COLO829 (cell line): ENCODE results near the gene PNMA8C.
"Not testable (repeated sequence)": the region's sequence is repeated elsewhere in the genome, so short reads cannot be mapped to it uniquely, and the experiment has no call there.

Source experiments
- DNase-seq: peaks from one replicate; pipeline ENCODE4 v3.0.0; 2012; ENCODE audit warnings: low spot score

The PNMA8C gene

DNA sequence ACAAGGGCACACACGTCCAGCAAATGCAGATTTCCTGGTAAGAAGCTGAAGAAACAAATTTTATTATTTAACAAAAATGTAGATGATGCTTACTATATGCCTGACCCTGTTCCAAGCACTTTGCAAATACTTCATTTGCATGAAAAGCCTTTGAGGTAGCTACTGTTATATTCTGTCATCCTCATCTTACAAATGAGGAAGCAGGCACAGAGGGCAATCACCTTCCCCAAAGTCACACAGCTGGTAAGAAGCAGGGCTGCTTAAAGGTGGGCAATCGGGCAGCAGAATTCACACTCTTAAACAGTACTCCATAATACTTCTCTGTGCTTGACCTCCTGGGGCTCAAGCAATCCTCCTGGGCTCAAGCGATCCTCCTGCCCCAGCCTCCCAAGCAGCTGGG lies 18.3 kb upstream of the PNMA8C start:
- no peak for DNase-seq

DNA sequence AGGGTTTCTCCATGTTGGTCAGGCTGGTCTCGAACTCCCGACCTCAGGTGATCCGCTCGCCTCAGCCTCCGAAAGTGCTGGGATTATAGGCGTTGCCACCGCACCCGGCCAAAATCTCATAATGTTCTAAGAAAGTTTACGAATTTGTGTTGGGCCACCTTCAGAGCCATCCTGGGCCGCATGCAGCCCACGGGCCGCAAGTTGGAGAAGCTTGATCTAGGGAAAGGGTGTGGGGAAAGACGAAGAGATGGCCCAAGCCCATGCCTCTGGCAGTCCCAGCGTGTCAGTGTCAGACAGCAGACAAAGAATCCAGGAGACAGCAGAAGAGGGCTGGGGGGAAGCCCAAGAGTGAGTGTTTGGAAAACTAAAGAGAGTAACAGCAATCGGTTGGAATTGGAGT lies 17.3 kb upstream of the PNMA8C start:
- DNase-seq = no peak

DNA sequence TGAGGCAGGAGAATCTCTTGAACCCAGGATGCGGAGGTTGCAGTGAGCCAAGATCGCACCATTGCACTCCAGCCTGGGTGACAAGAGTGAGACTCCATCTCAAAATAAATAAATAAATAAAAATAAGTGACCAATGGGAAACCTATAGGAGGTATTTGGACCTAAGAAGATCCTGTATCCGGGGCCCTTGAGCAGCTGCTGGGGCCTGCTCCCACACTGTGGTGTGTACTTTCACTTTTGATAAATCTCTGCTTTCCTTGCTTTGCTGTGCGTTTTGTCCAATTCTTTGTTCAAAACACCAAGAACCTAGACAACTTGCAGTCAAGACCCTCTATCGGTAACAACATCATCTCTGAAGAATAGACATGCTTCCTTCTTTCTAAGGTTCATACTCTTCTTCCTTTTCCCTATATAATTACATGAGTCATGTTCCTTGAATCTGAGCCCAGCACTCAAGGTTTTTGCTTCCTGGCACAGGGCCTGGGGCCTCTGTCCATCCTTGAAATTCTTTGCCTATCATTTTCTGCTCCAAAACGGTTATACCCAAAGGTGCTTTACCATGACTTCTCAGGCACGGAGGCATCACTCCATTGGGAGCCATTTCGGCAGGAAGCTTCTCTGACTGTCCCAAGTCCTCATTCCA lies 14.2 kb upstream of the PNMA8C start:
- peak; percentile 39 for DNase-seq

DNA sequence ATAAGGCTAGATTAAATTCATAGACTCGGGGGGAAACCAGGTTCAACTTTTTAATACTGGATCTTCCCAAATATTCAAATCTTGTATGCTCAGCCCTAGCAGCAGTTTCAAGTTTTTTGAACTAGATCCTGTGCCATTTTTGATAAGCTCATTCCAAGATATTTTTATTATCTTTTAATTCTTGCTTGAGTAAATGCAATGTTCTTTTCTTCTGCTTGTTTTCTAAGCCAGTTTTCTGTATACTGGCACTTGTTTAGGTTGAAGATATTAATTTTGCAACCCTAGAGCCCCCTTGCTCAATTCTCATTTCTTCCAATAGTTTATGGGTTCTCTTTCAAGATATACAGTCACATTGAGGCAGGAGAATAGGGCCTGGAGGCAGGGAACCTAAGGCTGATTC lies 13.1 kb upstream of the PNMA8C start:
- DNase-seq = no peak

DNA sequence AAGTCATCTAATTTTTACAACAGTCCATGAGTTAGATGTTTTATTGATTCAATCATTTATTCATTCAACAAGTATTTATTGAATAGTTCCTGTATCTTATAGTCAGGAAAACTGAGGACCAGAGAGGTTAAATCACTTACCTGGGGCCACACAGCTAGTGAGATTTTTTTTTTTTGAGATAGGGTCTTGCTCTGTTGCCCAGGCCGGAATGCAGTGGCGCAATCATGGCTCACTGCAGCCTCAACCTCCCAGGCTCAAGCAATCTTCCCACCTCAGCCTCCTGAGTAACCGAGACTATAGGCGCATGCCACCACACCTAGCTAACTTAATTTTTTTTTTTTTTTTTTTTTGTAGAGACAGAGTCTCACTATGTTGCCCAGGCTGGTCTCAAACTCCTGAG lies 7.0 kb upstream of the PNMA8C start:
- DNase-seq = not testable (repeated sequence)

DNA sequence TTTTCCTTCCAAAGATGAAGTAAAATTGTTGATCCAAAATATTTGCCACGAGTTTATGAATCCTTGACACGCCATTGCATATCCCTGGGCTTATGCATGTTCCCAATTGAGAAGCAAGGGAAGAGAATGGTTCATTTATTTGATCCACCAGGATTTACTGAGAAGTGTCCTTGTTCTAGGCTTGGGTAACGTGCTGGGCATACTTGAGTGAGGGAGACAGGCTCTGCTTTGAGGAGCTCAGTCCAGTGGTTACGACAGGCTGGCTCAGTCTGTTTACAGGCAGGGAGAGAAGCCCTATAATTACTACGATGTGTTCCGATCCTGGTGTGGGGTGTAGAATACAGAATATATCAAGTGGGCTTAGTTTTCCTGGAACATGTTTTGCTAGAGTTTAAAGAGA lies 6.3 kb upstream of the PNMA8C start:
- peak; percentile 35 for DNase-seq

DNA sequence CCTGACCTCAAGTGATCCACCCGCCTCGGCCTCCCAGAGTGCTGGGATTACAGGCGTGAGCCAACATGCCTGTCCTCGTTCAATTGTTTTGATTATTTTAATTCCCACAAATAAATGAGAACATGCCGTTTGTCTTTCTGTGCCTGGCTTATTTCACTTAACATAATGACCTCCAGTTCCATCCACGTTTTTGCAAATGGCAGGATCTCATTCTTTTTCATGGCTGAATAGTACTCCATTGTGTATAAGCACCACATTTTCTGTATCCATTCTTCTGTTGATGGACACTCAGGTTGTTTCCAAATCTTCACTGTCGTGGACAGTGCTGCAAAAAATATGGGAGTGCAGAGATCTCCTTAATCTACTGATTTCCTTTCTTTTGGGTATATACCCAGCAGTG lies 4.7 kb upstream of the PNMA8C start:
- not testable (repeated sequence) for DNase-seq

DNA sequence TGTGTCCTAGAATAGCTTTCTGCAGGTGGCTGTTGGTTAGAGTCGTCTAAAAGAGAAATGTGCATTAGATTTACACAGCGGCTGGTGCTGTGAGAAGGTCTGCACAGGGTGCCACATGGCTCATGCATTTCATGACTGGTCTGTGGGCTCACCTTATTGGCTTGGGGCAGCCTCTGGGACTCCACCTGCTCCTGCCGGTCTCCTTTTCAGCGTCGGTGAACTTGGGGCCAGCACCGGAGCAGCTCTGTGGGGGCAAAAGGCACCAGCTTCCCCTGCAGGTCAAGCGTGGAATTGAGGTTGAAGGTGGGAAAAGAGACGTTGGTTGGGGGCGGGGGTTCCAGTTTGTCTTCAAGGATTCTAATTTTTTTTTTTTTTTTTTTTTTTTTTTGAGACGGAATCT lies 3.1 kb upstream of the PNMA8C start:
- no peak for DNase-seq

DNA sequence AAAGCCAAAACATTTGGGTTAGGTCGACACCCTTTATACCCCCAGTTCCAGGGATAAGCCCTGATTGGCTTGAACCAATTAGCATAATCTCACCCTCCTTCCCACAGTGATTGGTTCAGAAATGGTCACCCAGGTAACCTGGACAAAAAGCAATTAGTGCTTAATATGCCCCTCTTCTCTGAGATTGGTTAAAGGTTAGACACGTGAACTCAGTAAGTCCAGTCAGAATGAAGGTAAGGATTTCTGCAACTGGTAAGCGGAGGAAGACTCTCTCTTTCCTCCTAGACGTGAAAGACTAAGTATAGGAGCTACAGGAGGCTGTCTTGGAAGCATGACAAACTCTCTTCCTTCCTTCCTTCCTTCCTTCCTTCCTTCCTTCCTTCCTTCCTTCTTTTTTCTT lies 1.3 kb upstream of the PNMA8C start:
- DNase-seq = no peak

DNA sequence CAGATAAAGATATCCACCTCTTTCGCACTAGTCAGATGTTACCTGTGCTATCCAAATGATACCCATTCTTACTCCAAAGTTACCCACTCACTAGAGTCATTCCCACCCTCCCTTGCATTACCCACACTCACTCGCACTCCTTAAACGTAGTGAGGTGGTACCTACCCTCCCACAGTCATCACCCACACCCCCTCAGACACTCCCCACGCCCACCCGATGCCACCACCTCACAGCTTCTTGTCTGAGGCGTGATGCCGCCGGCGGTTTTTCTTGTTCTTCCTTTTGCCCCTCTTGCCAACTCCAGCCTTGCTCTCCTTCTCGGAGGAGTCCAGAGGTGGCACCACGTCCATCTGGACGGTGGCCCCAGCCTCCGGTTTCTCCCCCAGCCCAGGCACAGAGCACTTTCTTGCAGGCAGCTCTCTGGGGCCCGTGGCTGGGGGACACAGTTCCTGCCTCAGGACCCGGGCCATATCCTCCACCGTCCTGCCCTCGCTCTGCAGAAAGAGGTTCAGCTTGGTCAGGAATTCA lies 1.2 kb downstream of the PNMA8C start:
- no peak for DNase-seq

DNA sequence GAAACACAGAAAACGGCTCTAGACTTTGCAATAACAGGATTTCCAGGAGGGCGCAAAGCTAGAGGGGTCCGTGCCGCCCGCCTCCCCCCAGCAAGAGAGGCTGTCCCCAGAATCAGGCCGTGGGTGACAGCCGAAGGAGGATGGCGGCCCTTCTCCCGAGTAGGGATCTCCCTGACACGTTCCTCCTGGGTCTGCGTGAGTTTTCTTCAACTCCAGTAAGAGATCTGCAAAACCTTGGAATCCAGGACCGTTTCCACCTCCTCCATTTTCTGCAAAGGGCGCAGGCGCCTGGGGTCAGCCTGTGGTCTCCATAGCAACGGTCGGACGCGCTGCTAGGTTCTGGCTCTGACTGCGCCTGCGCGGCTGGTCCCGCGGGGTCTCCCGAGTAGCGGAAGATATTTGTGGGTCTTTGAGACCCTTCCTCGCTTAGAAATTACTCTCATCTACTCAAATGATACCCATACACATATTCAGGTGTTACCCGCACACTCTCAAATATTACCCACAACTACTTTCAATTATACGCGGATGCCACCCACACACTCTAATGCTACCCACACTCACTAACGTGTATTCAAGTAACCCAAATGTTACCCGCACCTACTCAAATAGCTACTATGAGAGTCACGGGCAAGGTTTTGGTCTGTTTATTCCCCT lies 2.1 kb downstream of the PNMA8C start:
- peak; percentile 80 for DNase-seq

DNA sequence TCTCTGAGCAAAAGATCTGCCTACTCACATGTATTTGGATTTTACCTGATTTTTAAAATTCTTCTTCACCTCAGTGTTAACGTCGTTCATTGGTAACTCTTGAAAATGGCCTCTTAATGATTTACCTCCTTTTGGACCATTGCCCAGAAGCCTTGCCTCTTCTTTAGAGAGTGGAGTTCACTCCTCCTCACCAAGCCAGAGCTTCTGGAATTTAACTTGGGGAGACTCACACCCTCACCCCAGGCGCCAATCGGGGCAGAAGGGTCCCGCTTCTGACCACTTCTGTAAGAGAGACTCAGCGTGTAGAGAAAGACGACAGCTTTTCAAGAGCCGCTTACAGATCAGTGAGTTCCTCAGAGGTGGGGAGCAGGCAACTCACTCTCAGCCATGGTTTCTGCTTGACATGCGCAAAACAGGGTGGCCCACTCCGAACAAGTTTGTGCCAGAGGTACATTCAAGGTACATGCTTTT lies 2.7 kb downstream of the PNMA8C start:
- DNase-seq = no peak

DNA sequence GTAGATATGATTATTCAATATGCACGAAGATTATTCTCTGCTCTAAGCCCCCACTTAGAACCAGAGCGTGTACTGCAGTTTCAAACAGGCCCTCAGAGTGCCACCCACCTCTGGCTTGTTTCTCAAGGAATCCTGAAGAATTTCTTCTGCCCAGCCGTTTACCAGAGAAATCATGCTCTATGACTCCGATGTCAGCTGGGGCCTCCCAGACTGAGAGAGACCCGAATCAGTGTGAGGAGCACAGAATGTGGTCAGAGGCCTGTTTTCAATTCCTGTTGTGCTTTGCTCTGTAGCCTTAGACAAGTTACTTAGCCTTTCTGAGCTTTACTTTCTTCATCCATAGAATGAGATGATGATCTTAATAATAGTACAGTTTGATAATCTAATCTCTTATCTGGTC lies 5.5 kb downstream of the PNMA8C start:
- no peak for DNase-seq

DNA sequence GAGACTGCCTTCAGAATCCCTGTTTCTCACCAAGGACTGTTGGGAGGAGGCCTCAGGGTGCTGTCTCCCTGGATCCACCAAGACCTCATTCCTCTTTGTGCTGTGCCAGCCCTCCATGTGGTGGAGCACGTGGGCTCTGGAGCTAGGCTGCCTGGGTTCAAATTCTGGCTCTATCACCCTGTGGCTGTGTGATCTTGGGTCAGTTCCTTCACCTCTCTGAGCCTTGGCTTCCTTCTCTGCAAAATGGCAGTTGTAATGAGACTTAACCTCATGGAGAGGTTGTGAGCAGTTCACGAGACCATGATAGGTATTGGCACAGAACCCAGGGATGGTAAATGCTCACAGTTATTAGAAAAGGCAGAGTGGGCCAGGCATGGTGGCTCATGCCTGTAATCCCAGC lies 6.4 kb downstream of the PNMA8C start:
- no peak for DNase-seq

DNA sequence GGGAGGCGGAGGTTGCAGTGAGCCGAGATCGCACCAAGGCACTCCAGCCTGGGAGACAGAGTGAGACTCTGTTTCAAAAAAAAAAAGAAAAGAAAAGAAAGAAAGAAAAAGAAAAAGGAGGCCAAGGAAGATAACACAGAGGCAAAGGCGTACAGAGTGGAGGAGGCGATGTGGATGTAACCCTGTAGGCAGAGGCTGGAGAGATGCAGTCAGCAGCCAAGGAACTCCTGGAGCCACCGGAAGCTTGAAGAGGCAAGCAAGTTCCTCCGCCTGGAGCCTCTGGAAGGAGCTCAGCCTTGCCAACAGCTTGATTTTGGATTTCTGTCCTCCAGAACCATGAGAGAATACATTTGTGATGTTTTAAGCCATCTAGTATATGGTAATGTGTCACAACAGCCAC lies 8.7 kb downstream of the PNMA8C start:
- DNase-seq = no peak

DNA sequence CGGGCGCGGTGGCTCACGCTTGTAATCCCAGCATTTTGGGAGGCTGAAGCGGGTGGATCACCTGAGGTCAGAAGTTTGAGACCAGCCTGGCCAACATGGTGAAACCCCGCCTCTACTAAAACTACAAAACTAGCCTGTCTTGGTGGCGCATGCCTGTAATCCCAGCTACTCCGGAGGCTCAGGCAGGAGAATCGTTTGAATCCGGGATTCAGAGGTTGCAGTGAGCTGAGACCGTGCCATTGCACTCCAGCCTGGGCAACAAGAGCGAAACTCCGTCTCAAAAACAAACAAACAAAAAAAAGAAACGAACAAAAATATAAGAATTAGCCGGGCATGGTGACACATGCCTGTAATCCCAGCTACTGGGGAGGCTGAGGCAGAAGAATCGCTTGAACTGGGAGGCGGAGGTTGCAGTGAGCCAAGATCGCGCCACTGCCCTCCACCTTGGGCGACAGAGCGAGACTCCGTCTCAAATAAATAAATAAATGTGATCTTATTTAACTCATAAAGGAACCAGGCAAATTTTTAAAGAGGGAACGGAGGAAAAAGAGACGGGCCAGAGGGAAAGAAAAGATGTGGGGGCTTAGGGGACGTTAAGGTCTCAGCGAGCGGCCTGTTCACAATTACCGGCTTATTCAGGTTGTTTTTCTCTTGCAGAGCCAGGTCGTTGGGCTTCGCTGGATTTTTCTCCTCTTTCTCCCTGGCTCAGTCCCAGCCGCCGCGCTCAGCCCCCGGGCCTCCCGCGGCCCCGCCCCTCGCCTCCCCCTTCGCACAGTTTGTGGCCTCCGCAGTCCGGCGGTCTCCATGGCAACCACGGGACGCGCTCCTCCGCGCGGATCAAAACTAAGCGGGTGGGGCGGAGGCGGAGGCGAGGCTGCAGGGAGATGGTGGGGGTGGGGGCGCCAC lies 12.7 kb downstream of the PNMA8C start:
- DNase-seq = peak; percentile 76

DNA sequence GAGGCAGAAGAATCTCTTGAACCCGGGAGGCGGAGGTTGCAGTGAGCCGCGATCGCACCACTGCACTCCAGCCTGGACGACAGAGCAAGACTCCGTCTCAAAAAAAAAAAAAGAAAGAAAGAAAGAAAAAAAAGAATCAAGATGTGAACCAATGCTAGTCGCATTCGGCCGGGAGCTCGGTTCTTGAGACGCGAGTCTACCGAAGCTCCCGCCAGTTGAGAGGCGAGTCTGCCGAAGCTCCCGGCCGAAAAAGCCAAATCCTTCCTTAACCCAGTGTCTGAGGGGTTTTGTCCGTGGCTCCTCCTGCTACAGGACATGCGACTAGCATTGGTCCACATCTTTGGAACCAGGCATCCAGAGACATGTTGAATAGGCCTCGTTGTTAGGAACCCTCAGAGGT lies 13.8 kb downstream of the PNMA8C start:
- DNase-seq = not testable (repeated sequence)

DNA sequence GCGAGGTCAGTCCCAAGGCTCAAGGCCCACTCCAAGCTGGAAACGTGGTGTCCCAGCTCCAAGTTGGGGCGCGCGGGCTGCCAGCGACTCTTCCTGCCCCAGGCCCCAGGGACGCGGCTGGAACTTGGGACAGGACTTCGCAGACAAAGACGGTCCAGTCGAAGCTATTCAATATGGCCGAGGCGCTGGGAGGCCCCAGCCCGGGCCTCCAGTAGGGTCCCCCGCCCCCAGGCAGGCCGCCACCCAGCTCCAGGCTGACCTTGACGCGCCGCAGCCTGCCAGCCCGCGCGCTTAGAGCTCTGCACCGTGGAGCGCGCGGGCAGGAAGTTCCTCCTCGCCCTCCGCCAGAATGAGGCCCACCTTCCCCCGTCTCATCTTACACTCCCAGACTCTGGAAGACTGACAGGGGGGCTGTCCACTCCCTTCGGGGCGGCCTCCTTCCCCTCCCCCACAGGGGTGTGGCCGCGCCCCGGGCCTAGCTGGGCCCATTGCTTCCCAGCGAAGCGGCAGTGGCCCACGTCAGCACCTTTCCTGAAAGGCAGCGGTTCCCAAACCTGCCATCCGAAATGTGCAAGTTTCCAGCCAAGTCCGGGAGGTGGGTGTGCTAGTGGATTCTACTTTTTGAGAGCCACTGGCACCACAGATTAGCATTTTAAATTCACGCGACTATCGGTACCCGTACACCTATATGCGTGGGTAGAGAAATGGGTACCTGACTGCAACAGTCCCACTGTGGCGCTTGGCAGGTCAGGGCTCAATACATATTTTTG lies 15.3 kb downstream of the PNMA8C start, which contains the start of gene CCDC8:
Gene CCDC8, minus strand, starts transcription at position 303 of the 770 bp plus-strand sequence. CDS start 754 bp downstream, outside the sequence.
- no peak for DNase-seq

DNA sequence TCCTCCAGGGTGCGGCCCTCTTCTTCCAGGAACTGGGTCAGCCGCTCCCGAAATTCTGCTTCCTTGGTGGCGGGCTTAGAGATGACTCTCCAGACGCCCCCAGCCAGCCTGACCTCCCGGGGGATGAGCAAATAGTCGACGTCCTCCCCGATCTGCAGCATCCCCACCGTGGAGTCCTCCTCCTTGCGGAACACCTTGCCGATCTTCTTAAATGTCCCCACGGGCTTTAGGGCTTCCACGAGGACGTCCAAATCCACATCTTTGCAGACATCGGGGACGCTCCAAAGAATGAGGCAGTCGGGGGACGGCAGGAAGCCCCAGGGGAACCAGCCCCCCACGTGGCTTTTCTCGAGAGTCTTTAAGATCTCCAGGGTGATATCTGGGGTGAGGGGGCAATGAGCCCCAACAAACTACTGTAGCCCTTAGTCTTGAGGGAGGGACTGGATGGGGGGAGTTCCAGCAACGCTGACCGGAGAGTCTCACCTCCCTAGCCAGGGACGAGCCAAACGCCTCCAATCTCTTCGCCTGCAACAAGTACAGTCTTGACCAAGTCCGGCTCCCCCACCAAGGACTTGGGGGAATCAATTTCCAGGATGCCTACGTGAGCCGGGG lies 16.0 kb downstream of the PNMA8C start:
- no peak for DNase-seq

DNA sequence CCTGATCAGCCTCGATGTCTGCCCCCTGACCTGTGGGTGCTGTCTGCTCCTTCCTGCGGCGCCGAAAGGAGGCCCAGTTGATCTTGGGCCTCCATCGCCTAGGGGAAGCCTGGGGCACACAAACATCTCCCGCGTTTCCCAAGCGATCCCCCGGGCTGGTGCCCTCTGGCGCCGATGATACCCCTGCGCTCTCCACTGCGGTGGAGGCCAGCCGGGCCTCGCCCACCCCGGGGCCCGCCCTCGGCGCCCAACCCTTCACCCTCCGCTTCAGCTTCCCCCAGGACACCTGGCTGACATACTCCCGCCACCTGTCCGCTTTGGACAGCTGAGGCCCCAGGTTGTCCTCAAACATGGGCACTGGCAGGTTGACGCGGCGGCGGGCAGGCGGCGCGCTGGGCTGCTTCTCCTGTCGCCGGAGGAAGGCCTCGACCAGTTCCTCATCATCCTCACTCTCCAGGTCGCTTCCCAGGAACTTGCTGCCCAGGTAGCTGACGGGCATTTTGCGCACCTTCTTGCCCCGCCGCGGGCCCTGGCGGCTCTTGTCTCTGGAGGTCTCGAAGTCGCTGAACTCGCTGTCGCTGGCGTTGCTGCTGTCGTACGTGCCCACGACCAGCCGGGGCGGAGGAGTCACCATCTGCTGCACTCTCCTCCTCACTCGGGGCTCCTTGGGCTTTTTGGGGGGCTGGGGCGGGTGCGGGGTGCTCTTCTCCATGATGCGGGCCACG lies 16.6 kb downstream of the PNMA8C start:
- no peak for DNase-seq
